Activated CD4-positive, alpha-beta T cell treated with anti-CD3 and anti-CD28 coated beads, Interleukin-2, amount 50 U/mL, for 16 hours (primary cell): ENCODE measurements around the gene GRM7.

ENCODE experiments used
- DNase-seq: peaks from one replicate; pipeline ENCODE4 v3.0.0-alpha.2; 2020

Gene GRM7

GRCh38 chr3:7421065-7421464, 560.1 kb downstream of the GRM7 start:
- no peak for DNase-seq

- DNase-seq, result no peak
These were observed 562.1 kb downstream of the GRM7 start for GRCh38 chr3:7423036-7423435.

GRCh38 chr3:7423995-7424394, 563.1 kb downstream of the GRM7 start:
- DNase-seq, result no peak

GRCh38 chr3:7428206-7428718, 567.3 kb downstream of the GRM7 start:
- DNase-seq, result no peak

GRCh38 chr3:7432610-7433009, 571.7 kb downstream of the GRM7 start:
- DNase-seq, result no peak

GRCh38 chr3:7433073-7433472, 572.2 kb downstream of the GRM7 start:
- DNase-seq, result no peak

GRCh38 chr3:7436542-7436941, 575.6 kb downstream of the GRM7 start:
- no peak for DNase-seq

GRCh38 chr3:7437231-7437630, 576.3 kb downstream of the GRM7 start:
- DNase-seq, result no peak

GRCh38 chr3:7439101-7439680, 578.3 kb downstream of the GRM7 start:
- DNase-seq, result no peak

- no peak for DNase-seq
These were observed 584.0 kb downstream of the GRM7 start for GRCh38 chr3:7444886-7445285.

- no peak for DNase-seq
These were observed 584.4 kb downstream of the GRM7 start for GRCh38 chr3:7445331-7445730.

- DNase-seq, result no peak
These were observed 586.4 kb downstream of the GRM7 start for GRCh38 chr3:7447197-7447769.

- no peak for DNase-seq
These were observed 595.5 kb downstream of the GRM7 start for GRCh38 chr3:7456386-7456785.

- DNase-seq, result no peak
These were observed 600.4 kb downstream of the GRM7 start for GRCh38 chr3:7461202-7461825.

GRCh38 chr3:7469866-7470265, 609.0 kb downstream of the GRM7 start:
- no peak for DNase-seq

GRCh38 chr3:7484636-7485035, 623.7 kb downstream of the GRM7 start:
- no peak for DNase-seq

GRCh38 chr3:7487763-7488162, 626.8 kb downstream of the GRM7 start:
- no peak for DNase-seq

GRCh38 chr3:7489417-7489816, 628.5 kb downstream of the GRM7 start:
- no peak for DNase-seq

- no peak for DNase-seq
These were observed 637.8 kb downstream of the GRM7 start for GRCh38 chr3:7498715-7499114.

GRCh38 chr3:7503431-7503830, 642.5 kb downstream of the GRM7 start:
- no peak for DNase-seq

- DNase-seq, result no peak
These were observed 644.2 kb downstream of the GRM7 start for GRCh38 chr3:7504886-7505775.

- no peak for DNase-seq
These were observed 645.8 kb downstream of the GRM7 start for GRCh38 chr3:7506606-7507180.

GRCh38 chr3:7508821-7509220, 647.9 kb downstream of the GRM7 start:
- no peak for DNase-seq
